ENCODE data around the gene TP53BP1.

TP53BP1 gene

GRCh38 chr15:43518197-43518761, 25.3 kb upstream of the TP53BP1 start:
- DNase-seq (ENCODE audit: low read depth in 2 of 2): no peak

- DNase-seq (ENCODE audit: low read depth in 2 of 2): no peak
These were observed 24.6 kb upstream of the TP53BP1 start, which contains the start of gene MAP1A for GRCh38 chr15:43517354-43518196. Gene MAP1A (plus strand): TSS chr15:43517608. CDS start chr15:43521474, 3,866 bp downstream.

GRCh38 chr15:43516801-43517353, 23.9 kb upstream of the TP53BP1 start:
- no peak for DNase-seq (ENCODE audit: low read depth in 2 of 2)

- no peak for DNase-seq (ENCODE audit: low read depth in 2 of 2)
These were observed 23.2 kb upstream of the TP53BP1 start for GRCh38 chr15:43516185-43516584.

- DNase-seq (ENCODE audit: low read depth in 2 of 2): no peak
These were observed 22.8 kb upstream of the TP53BP1 start for GRCh38 chr15:43515741-43516140.

- no peak for DNase-seq (ENCODE audit: low read depth in 2 of 2)
These were observed 21.5 kb upstream of the TP53BP1 start for GRCh38 chr15:43514241-43515057.

- DNase-seq (ENCODE audit: low read depth in 2 of 2): no peak
These were observed 20.6 kb upstream of the TP53BP1 start for GRCh38 chr15:43513550-43513949.

GRCh38 chr15:43511012-43511885, 18.3 kb upstream of the TP53BP1 start:
- no peak for DNase-seq (ENCODE audit: low read depth in 2 of 2)

- peak; percentile 90 for DNase-seq (ENCODE audit: low read depth in 2 of 2)
These were observed 17.4 kb upstream of the TP53BP1 start for GRCh38 chr15:43510200-43511011.

- no peak for DNase-seq (ENCODE audit: low read depth in 2 of 2)
These were observed 16.8 kb upstream of the TP53BP1 start for GRCh38 chr15:43509660-43510199.

- DNase-seq (ENCODE audit: low read depth in 2 of 2): no peak
These were observed 16.2 kb upstream of the TP53BP1 start for GRCh38 chr15:43508991-43509659.

- no peak for DNase-seq (ENCODE audit: low read depth in 2 of 2)
These were observed 15.5 kb upstream of the TP53BP1 start for GRCh38 chr15:43508421-43508820.

GRCh38 chr15:43505738-43506137, 12.8 kb upstream of the TP53BP1 start:
- no peak for DNase-seq (ENCODE audit: low read depth in 2 of 2)

GRCh38 chr15:43499635-43500034, 6.7 kb upstream of the TP53BP1 start:
- no peak for DNase-seq (ENCODE audit: low read depth in 2 of 2)

GRCh38 chr15:43498990-43499389, 6.0 kb upstream of the TP53BP1 start:
- no peak for DNase-seq (ENCODE audit: low read depth in 2 of 2)

- DNase-seq (ENCODE audit: low read depth in 2 of 2): no peak
These were observed 932 bp upstream of the TP53BP1 start for GRCh38 chr15:43493703-43494472.

- DNase-seq (ENCODE audit: low read depth in 2 of 2): no peak
These were observed 690 bp downstream of the TP53BP1 start for GRCh38 chr15:43492266-43492665.

- no peak for DNase-seq (ENCODE audit: low read depth in 2 of 2)
These were observed 3.8 kb downstream of the TP53BP1 start for GRCh38 chr15:43489191-43489590.

GRCh38 chr15:43488790-43489189, 4.2 kb downstream of the TP53BP1 start:
- no peak for DNase-seq (ENCODE audit: low read depth in 2 of 2)

Measured in stimulated activated CD4-positive, alpha-beta T cell treated with anti-CD3 and anti-CD28 coated beads, Interleukin-1b, Interleukin-23, amount 100 ng/mL, for 1 hour (primary cell).